Frontal cortex (tissue), 4 donors: ENCODE results near the gene RIBC2. TPM values are rescaled to one million over a fixed set of nuclear protein-coding genes. Genes with fewer than 3 reads are reported as not detected.

Source experiments
- DNase-seq, 2 donors: peaks; one replicate each; pipeline ENCODE4 v3.0.0; 2012; ENCODE audit warnings: low spot score in 2 of 2
- FAIRE-seq: peaks from 2 replicates; lab custom pipeline; 2012; peaks lifted over from hg19 to GRCh38; lab: Jason Lieb, UNC
- total RNA-seq: library from RNA; depleted of rRNA; stranded (reverse); fragments of >200 nt; gene quantifications from one replicate; pipeline ENCODE4 v1.2.3, GENCODE V29; 2014
- donor health status: control.
- donor health status: control.
- donor health status: control.

RIBC2 gene
- total RNA-seq, 1 donor from 2014 or later = 0.41 TPM

GRCh38 chr22:45465633-45466032 is 52.1 kb downstream of the RIBC2 start:
- FAIRE-seq (no peak), DNase-seq (no peak)

GRCh38 chr22:45468872-45469271 is 55.4 kb downstream of the RIBC2 start:
- no peak for FAIRE-seq

DNA sequence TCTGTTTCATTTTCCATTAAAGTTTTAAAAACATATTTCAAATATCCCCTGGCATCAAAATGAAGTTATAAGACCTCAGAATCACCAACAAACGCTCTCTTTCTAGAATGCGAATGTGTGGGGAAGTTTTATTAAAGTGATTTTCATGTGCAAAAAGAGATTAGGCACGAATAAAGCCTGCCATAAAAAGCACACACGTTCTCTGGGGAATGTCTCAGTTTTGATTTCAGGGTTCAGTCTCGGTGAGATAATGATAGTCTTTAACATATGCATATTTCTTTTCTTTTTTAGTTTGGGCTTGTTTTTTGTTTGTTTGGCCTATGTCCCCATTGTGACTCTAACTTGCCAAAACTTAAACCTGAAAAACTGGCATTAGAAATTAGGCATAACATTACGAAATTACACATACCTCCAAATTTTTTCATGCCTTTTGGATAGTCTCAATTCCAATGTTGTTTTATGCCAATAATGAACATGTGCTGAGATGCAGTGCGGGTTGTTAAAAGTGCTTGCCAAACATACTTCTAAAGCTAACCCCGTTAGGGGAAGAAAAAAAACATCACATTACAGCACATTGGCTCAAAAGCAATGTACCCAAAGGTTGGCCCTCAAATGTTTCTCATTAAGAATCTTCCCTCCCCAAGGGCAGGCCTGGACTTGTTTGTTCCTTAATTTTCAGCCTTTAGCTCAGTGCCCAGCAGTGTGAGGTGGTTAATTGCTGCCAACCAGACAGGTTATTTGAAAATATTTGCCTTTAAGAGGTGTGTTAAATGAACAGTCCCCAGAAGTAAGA is 56.0 kb downstream of the RIBC2 start:
- FAIRE-seq = no peak
- DNase-seq = no peak

More at GRCh38 chr22:45468872-45469271, 55.4 kb downstream of the RIBC2 start:
- DNase-seq = no peak

- FAIRE-seq = no peak
- no peak for DNase-seq
These were observed 57.4 kb downstream of the RIBC2 start for GRCh38 chr22:45470871-45471270.

DNA sequence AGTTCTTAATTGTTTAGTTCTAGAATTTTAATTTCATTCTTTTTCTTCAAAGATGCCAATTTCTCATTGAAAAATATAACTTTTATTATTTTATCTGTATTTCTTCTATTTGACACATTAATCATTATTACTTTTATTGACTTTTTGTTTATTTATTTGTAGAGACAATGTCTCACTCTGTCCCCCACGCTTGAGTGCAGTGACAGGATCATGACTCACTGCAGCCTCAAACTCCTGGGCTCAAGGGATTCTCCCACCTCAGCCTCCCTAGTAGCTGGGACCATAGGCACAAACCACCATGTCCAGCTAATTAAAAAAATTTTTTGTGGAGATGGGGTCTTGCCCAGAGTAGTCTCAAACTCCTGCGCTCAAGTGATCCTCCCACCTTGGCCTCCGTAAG is 58.9 kb downstream of the RIBC2 start:
- DNase-seq (no peak), FAIRE-seq (no peak)

DNA sequence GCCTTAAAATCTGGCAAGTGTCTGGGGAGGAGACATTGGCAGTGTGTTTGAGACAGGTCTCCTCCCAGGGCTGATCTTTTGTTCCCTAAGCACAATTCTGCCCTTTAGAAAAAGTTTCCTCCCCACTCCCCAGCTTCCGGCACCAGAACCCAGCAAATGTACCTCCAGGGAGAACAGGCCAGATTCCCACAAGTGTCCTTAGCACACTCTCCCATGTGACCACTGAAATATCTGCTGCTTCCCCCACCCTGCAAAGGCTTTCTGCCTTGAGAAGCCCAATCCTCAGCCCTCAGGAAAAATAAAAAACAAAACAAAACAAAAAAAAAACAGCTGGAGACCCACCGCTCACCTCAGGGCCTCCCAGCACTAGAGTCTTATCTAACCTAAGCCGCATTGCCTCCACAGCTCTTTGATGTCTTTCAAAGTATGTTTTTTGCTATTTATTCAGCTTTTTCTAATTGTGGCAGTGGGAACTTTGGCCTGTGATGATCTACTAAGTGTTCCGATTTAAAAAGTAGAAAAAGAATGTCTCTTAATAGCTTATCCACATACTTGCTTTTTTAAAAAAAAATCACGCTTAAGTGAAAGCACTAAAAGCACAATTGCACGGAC is 60.2 kb downstream of the RIBC2 start:
- no peak for DNase-seq
- FAIRE-seq = no peak

DNA sequence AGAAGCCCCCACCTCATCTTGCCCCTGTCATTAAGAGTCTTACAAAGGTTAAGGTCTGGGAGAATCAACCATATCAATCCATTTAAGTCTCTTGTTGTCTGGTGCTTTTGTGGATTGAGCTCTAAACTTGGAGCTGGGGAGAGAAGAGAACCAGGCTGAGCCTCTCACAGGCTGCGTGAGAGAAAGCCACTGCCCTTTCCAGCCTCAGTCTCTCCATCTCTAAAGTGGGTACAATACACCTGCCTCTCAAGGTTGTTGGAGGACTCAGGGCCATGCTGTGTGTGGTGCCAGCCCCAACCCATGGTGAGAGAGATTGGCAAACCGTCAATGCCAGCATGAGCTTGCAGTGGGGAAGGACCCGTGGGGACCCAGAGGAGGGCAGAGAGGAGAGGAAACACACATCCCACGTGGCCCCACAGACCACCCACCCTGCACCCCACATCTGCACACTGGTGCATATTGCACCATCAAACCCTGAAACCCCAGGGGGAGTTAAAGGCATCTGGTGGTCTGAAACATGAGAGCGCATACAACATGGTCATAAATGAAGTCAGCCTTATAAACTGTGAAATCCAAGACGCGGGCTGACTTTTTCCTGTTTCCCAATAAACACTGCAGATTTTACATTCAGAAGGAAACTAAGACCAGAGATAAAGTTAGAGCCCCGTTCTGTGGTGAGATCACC is 61.7 kb downstream of the RIBC2 start:
- FAIRE-seq = no peak
- DNase-seq = no peak

DNA sequence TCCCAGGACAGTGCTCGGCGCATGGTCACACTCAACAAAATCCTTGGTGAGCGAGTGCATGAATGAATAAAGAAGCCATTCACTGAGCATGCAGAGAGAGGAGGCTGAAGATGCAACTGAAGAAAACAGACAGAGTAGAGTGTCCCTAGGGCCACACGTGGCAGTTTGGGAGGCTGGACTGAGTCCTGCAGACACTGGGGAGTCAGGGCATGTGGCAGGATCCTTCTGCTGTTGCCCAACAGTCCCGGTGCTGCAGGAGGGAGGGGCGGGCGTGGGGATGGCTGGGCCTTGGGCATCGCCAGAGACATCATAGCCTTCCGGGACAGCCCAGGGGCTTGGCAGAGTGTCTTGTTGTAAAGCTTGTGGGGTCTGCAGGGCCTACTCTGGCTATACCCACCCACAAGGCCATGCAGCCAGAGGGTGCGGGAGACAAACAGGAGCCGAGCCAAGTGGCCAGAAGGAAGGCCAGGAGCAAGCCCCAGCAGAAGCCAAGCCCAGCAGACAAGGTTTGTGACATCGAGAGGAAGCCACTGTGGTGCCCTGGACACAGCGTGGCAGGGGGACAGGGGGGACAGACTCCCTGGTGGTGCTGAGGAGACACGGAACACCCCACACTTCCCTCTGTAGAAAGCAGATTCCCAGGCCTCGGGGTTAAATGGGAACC is 62.5 kb downstream of the RIBC2 start:
- no peak for FAIRE-seq
- no peak for DNase-seq

GRCh38 chr22:45476814-45477213 is 63.3 kb downstream of the RIBC2 start:
- FAIRE-seq (no peak), DNase-seq (no peak)

- no peak for FAIRE-seq
These were observed 64.0 kb downstream of the RIBC2 start for GRCh38 chr22:45477366-45478107.

GRCh38 chr22:45478108-45478771 is 64.7 kb downstream of the RIBC2 start:
- no peak for DNase-seq

More at GRCh38 chr22:45477366-45478107, 64.0 kb downstream of the RIBC2 start:
- DNase-seq = no peak

DNA sequence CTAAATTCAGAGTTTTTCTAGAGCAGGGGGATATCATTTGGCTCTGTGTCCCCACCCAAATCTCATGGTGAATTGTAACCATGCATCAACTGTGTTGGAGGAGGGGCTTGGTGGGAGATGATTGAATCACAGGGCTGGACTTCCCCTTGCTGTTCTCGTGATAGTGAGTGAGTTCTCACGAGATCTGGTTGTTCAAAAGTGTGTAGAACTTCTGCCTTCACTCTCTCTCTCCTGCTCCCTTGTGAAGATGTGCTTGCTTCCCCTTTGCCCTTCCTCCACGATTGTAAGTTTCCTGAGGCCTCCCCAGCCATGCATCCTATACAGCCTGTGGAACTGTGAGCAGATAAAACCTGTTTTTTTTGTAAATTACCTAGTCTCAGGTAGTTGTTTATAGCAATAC is 67.2 kb downstream of the RIBC2 start:
- DNase-seq = no peak
- FAIRE-seq = no peak

More at GRCh38 chr22:45478108-45478771, 64.7 kb downstream of the RIBC2 start:
- no peak for FAIRE-seq

DNA sequence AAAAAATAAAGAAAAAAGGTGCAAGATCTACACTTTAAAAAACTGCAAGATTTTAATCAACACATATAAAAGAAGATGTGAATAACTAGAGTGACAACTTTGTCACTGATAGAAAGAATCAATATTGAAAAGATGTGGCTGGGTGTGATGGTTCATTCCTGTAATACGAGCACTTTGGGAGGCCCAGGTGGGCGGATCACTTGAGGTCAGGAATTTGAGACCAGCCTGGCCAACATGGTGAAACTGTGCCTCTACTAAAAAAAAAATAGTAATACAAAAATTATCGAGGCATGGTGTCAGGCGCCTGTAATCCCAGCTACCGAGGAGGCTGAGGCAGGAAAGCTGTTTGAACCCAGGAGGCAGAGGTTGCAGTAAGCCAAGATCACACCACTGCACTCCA is 68.2 kb downstream of the RIBC2 start:
- FAIRE-seq (no peak), DNase-seq (no peak)

Other genes with a start within 250 kb of the RIBC2 start
- gene NUP50, start 249.8 kb upstream of the RIBC2 start, total RNA-seq = 56.3 TPM
- gene KIAA0930, start 172.8 kb upstream of the RIBC2 start, total RNA-seq = 52.6 TPM
- gene UPK3A, start 128.7 kb upstream of the RIBC2 start, total RNA-seq = not detected
- 14.3 TPM for gene FAM118A, start 103.8 kb upstream of the RIBC2 start, total RNA-seq
- gene SMC1B, start 94 bp upstream of the RIBC2 start, total RNA-seq = not detected
- 25.7 TPM for gene FBLN1, start 89.2 kb downstream of the RIBC2 start, total RNA-seq